ENCODE results near the gene TMEM271.

The TMEM271 gene

DNA sequence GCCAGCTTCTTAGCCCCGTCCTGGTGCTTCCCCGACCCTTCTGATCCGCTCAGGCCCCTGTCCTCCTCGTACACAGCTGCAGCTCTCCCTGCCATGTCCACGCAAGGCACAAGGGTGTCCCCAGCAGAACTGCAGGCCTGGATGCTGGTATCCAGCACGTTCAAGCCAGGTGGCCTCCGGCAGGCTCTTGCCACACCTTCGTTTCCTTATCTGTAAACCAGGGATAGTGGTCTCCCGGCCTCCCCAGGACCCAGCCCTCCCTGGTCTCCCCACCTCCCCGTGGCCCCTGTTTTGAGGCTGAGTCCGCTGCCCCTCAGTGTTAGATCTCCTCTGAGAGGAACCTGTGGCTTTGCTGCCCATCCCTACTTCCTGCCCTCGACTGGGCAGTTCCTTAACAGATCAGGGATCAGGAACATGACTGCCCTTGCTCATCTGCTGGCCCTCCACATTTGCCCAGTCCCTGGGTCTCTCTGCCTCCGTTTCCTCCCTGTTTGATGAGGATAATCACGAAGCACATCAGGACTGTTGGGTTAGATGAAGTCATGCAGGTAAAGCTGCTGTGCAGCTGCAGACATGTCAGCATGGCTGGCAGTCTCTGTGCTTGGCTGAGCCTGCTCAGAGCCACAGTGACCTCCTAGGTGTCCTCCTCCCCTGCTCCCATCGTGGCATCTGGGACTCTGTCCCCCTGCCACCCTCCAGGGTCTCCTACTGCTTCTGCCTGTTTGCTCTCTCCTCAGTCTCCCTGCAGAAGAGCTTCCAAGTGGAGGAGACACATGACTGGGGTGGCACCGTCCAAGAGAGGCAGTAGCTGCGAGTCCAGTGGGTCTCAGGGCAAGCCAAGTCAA is 44.2 kb downstream of the TMEM271 start:
- DNase-seq: no peak

- DNase-seq: no peak
Observed at GRCh38 chr4:531076-531475, 45.0 kb downstream of the TMEM271 start.

DNA sequence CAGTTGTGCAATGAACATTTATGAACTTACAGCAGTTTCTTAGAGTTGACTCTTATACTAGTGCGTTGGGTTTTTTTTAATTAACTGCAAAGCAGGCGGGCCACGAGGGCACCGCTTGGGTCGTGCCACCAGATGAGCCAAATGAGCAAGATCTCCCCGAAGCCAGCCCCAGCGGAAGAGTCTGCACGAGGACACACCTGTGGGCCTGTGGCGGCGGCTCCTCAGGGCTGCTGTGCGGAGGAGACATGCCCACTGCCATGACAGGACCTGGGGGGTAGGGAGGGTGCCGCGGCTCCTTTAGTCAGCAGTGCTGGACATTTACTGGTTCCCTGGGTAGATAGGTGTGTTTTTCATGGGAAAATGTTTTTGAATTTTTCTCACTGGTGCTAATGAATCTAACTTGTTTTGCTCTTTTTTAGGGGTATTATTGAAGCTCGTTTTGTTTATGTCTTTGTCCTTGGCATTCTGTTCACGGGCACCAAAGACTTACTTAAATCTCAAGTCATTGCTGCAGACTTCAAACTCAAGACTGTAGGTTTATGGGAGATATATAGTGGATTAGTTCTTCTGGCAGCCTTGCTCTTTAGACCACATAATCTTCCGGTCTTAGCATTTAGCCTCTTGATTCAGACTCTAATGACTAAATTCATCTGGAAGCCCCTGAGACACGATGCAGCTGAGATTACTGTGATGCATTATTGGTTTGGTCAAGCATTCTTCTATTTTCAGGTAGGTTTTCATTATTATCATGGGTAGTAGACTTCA is 45.9 kb downstream of the TMEM271 start:
- DNase-seq: no peak

DNA sequence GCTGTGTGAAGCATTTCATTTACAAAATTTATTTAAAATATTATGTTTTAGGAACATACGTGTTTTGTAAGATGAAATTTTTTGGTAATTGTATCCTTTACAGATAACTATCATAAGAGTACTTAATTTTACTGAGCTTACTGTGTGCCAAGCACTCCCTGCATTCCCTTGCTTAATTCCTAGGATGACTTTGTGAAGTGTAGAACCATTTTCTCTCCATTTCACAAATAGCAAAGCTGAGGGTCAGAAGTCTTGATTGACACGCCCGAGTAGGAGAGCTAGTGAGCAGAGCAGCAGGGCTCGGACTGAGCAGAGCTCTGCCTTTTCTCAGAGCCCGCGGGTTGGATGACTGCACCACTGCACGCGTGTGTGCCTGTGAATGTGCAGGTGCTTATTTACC is 46.5 kb downstream of the TMEM271 start:
- DNase-seq: no peak

DNA sequence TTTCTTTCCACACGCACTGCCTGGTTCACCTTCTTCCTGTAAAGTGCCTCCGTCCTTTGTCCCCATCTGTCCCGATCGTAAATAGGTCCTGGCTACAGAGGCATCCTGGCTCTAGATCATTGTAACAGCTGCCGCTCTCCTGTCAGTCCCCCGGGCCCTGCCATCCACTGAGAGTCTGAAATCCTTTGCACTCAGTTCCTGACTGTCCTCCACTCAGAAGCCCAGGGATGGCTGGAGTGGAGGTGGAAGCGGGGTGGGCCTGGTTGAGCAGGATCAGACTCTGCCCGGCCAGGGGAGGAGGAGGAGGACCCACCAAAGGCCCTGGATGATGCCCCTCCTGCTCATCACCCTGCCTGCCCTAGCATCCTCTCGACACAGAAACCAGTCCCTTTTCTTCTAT is 47.3 kb downstream of the TMEM271 start:
- DNase-seq: no peak

- no peak for DNase-seq
Observed at GRCh38 chr4:528296-528695, 47.8 kb downstream of the TMEM271 start.

DNA sequence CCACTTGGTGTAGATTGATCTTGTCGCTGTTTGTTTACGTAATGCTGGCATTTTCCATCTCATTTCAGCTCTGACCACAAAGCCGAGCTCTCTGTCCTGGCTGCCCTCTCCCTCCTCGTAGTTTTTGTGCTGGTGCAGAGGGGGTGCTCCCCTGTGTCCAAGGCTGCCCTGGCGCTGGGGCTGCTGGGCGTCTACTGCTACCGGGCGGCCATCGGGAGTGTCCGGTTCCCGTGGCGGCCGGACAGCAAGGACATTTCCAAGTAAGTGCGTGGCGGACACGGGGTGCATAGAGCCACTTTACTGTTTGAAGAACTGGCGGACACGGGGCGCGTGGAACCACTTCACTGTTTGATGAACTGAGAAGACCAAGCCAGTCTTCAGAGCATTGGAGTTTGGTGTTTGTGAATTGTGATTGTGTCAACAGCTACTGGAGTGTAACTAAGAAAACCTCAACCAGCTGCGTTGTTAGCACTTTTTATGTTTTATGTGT is 49.1 kb downstream of the TMEM271 start:
- no peak for DNase-seq

- DNase-seq: no peak
Observed at GRCh38 chr4:526189-526909, 49.7 kb downstream of the TMEM271 start.

DNA sequence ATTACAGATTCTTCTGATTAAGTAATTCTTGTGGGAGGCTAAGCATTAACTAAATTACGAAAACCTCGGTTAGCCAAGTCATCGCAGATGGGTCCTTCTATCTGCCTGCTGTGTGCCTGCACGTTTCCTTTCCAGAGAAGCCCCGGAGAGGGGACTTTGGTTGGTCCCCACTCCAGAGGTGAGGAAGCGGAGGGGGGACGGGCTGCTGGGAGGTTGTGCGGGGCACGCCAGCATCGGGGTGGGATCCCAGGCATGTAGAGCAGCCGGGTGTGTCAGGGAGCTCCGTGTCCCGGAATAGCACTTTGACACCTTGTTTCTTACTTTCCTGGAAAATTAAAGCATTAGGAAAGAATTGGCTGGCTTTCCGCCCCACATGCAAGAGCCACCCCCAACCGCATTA is 50.4 kb downstream of the TMEM271 start:
- no peak for DNase-seq

DNA sequence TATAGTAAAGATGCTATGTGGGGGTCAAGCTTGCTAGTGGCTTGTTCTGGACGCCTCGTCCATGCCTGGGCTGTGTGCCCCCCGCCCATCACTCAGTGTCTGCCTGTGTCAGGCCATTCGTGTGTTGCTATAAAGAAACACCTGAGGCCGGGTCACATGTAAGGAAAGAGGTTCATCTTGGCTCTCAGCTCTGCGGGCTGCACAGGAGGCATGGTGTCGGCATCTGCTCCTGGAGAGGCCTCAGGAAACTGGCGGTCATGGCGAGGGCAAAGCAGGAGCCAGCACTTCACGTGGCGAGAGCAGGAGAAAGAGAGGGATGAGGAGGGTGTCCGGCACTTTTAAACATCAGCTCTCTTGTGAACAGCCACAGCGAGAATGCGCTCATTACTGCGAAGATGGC is 51.9 kb downstream of the TMEM271 start:
- DNase-seq: no peak

Measured in activated naive CD4-positive, alpha-beta T cell treated with anti-CD3 and anti-CD28 coated beads, Interleukin-2, amount 50 U/mL, for 16 hours (primary cell).